SK-N-SH (cell line): ENCODE measurements around the gene PIAS3. TPM values are rescaled to one million over a fixed set of nuclear protein-coding genes. Genes with fewer than 3 reads are reported as not detected.

Experiments
- CTCF ChIA-PET: fragments of 300-600, 350-600 bp; formaldehyde crosslinking; extraction: SDS; loops from one replicate; lab custom pipeline; 2021; lab: Yijun Ruan, JAX
- POLR2A ChIA-PET: fragments of 350-600 bp; sonication (Branson Sonifier 250); formaldehyde crosslinking; extraction: SDS; loops from one replicate; lab custom pipeline; 2020; ENCODE audit warnings: antibody characterized with exemption, inconsistent platforms; lab: Yijun Ruan, JAX
- DNase-seq: peaks from one replicate; pipeline ENCODE4 v3.0.0; 2012
- H2AFZ ChIP-seq: fragments of 200-600 bp; sonication (generic); 2 replicates; pipeline ENCODE4 v1.8.1; 2016; ENCODE audit warnings: antibody characterized with exemption, mild to moderate bottlenecking, low read depth
- H3F3A ChIP-seq: fragments of 200-600 bp; sonication (generic); replicated peaks from 2 replicates; pipeline ENCODE3; 2016; ENCODE audit warnings: antibody characterized with exemption, mild to moderate bottlenecking; ENCODE audit not compliant: insufficient read depth
- H3K27ac ChIP-seq, 2 experiments: fragments of 200-500 bp in 1 of 2; fragments of 200-600 bp in 1 of 2; sonication (Bioruptor generic) in 1 of 2; sonication (generic), shearing (Covaris generic) in 1 of 2; 2 replicates each; pipeline versions ENCODE4 v1.5.1 to v1.6.1; 2014 to 2016; ENCODE audit warnings: low read depth in 2 of 2, inconsistent platforms in 1 of 2, low read length in 1 of 2, mild to moderate bottlenecking in 1 of 2, mixed read lengths in 1 of 2
- H3K27me3 ChIP-seq: fragments of 200-600 bp; sonication (generic), shearing (Covaris generic); 2 replicates; pipeline ENCODE4 v1.6.1; 2016; ENCODE audit warnings: mixed run types; ENCODE audit not compliant: insufficient read depth
- H3K36me3 ChIP-seq, 2 experiments: fragments of 200-500 bp in 1 of 2; fragments of 200-600 bp in 1 of 2; sonication (Bioruptor generic) in 1 of 2; sonication (generic) in 1 of 2; replicated peaks in 1 of 2; 2 replicates each; pipeline versions ENCODE3 to v1.5.1; 2014 to 2016; ENCODE audit warnings: low read length in 1 of 2, mild to moderate bottlenecking in 1 of 2; ENCODE audit not compliant: insufficient read depth in 2 of 2, control insufficient read depth in 1 of 2
- H3K4me1 ChIP-seq, 2 experiments: fragments of 200-500 bp in 1 of 2; fragments of 200-600 bp in 1 of 2; sonication (Bioruptor generic) in 1 of 2; sonication (generic), shearing (Covaris generic) in 1 of 2; 2 replicates each; pipeline versions ENCODE4 v1.5.1 to v1.6.1; 2014 to 2016; ENCODE audit warnings: low read depth in 1 of 2, low read length in 1 of 2, mixed run types in 1 of 2; ENCODE audit not compliant: insufficient read depth in 2 of 2, control insufficient read depth in 1 of 2
- H3K4me2 ChIP-seq: fragments of 200-600 bp; sonication (generic), shearing (Covaris generic); 2 replicates; pipeline ENCODE4 v1.6.1; 2017; ENCODE audit warnings: mixed run types
- H3K4me3 ChIP-seq, 2 experiments: fragments of 200-500 bp in 1 of 2; fragments of 200-600 bp in 1 of 2; sonication (Bioruptor generic) in 1 of 2; sonication (generic), shearing (Covaris generic) in 1 of 2; 2 replicates each; pipeline versions ENCODE4 v1.5.1 to v1.8.1; 2014 to 2016; ENCODE audit warnings: low read depth in 2 of 2, inconsistent platforms in 1 of 2, low read length in 1 of 2, mild to moderate bottlenecking in 1 of 2, mixed read lengths in 1 of 2, moderate library complexity in 1 of 2
- H3K79me2 ChIP-seq: fragments of 200-600 bp; sonication (generic); 2 replicates; pipeline ENCODE4 v1.8.1; 2017; ENCODE audit warnings: mild to moderate bottlenecking; ENCODE audit not compliant: insufficient read depth
- H3K9ac ChIP-seq: fragments of 200-600 bp; sonication (generic); 2 replicates; pipeline ENCODE4 v1.6.1; 2017; ENCODE audit warnings: mixed run types
- H3K9me2 ChIP-seq: fragments of 200-600 bp; sonication (generic); 2 replicates; pipeline ENCODE4 v1.6.1; 2017; ENCODE audit warnings: mixed run types
- H3K9me3 ChIP-seq: fragments of 200-600 bp; sonication (generic); 2 replicates; pipeline ENCODE4 v1.6.1; 2017; ENCODE audit warnings: mixed run types, mild to moderate bottlenecking, moderate library complexity
- H4K20me1 ChIP-seq: fragments of 200-600 bp; sonication (generic); 2 replicates; pipeline ENCODE4 v1.6.1; 2017; ENCODE audit warnings: mild to moderate bottlenecking, mixed run types; ENCODE audit not compliant: insufficient read depth
- CHD2 ChIP-seq: fragments of 150-350 bp; IDR thresholded peaks from 2 replicates; pipeline ENCODE4 v1.6.1; 2018; ENCODE audit warnings: low read length; ENCODE audit not compliant: partially characterized antibody
- CTCF ChIP-seq: fragments of 200-600 bp; sonication (generic); IDR thresholded peaks from 2 replicates; pipeline ENCODE4 v1.6.1; 2017; ENCODE audit warnings: antibody characterized with exemption, mild to moderate bottlenecking, moderate library complexity
- ELF1 ChIP-seq: IDR thresholded peaks from 2 replicates; pipeline ENCODE4 v1.4.0; 2012
- EZH2phosphoT487 ChIP-seq: fragments of 200-600 bp; sonication (generic); IDR thresholded peaks from 2 replicates; pipeline ENCODE4 v1.6.1; 2017; ENCODE audit warnings: low read depth, mixed run types, mild to moderate bottlenecking, antibody characterized with exemption, moderate library complexity, borderline replicate concordance
- FOSL2 ChIP-seq: IDR thresholded peaks from 2 replicates; pipeline ENCODE4 v1.4.0; 2012; ENCODE audit warnings: low read depth, mild to moderate bottlenecking, moderate library complexity, borderline replicate concordance
- FOXJ3 ChIP-seq: sonication (generic); formaldehyde crosslinking; IDR thresholded peaks from 2 replicates; pipeline ENCODE4 v1.5.1; 2020; ENCODE audit warnings: mild to moderate bottlenecking, missing genetic modification reagents
- GABPA ChIP-seq: IDR thresholded peaks from 2 replicates; pipeline ENCODE4 v1.4.0; 2012; ENCODE audit warnings: low read depth, mild to moderate bottlenecking
- IRF3 ChIP-seq: fragments of 150-350 bp; IDR thresholded peaks from 2 replicates; pipeline ENCODE4 v1.6.1; 2016; ENCODE audit warnings: mild to moderate bottlenecking, low read depth, low read length
- MAX ChIP-seq: IDR thresholded peaks from 2 replicates; pipeline ENCODE4 v1.4.0; 2012; ENCODE audit warnings: low read depth
- MEF2A ChIP-seq: IDR thresholded peaks from 2 replicates; pipeline ENCODE4 v1.4.0; 2012; ENCODE audit warnings: low read depth, borderline replicate concordance
- NFIC ChIP-seq: IDR thresholded peaks from 2 replicates; pipeline ENCODE4 v1.4.0; 2012; ENCODE audit warnings: borderline replicate concordance
- NRF1 ChIP-seq: IDR thresholded peaks from 2 replicates; pipeline ENCODE4 v1.6.1; 2012; ENCODE audit warnings: low read depth, mild to moderate bottlenecking, low read length
- PBX3 ChIP-seq: IDR thresholded peaks from 2 replicates; pipeline ENCODE4; 2012
- POLR2AphosphoS5 ChIP-seq: IDR thresholded peaks from 2 replicates; pipeline ENCODE4 v1.6.1; 2012; ENCODE audit warnings: low read depth, low read length
- RAD21 ChIP-seq: IDR thresholded peaks from 2 replicates; pipeline ENCODE4 v1.6.1; 2012; ENCODE audit warnings: mild to moderate bottlenecking, low read length
- RCOR1 ChIP-seq: fragments of 150-350 bp; IDR thresholded peaks from 2 replicates; pipeline ENCODE4 v1.6.1; 2017; ENCODE audit warnings: antibody characterized with exemption, low read length
- REST ChIP-seq: IDR thresholded peaks from 2 replicates; pipeline ENCODE4 v1.6.1; 2012; ENCODE audit warnings: mild to moderate bottlenecking, low read depth, low read length, moderate library complexity
- SIN3A ChIP-seq: IDR thresholded peaks from 2 replicates; pipeline ENCODE4 v1.6.1; 2012; ENCODE audit warnings: low read depth, mild to moderate bottlenecking, low read length, moderate library complexity, borderline replicate concordance
- SMC3 ChIP-seq: IDR thresholded peaks from 2 replicates; pipeline ENCODE4 v1.6.1; 2012; ENCODE audit warnings: low read depth, low read length, improper control_type of control experiment
- USF2 ChIP-seq: fragments of 150-350 bp; IDR thresholded peaks from 2 replicates; pipeline ENCODE4 v1.6.1; 2017; ENCODE audit warnings: antibody characterized with exemption, low read length, low read depth, borderline replicate concordance
- WGBS: methylation state at CpG from one replicate; pipeline ENCODE4 v1.1.6; 2017; ENCODE audit warnings: low lambda C conversion rate; 5-methylcytosine and 5-hydroxymethylcytosine counted together
- polyA plus RNA-seq, 3 experiments: library from polyadenylated mRNA; depleted of rRNA; stranded (reverse); fragments of >200 nt; gene quantifications; 2 replicates each; pipeline ENCODE4 v1.2.3, GENCODE V29; 2012

The PIAS3 gene
- polyA plus RNA-seq, 1 of the 3 experiments (the other 2 are of a cell fraction) = 35.5 TPM

- Histone ChIP-seq H3K27ac (no peak overlapping the region), H3K9ac (no peak overlapping the region), H4K20me1 (no peaks in the 10 kb centered on the region), H3K36me3 (peaks cover 43% of the 10 kb centered on the region in 2 experiments), H3K4me1 (peaks cover 3 to 14% of the 10 kb centered on the region in 2 experiments; a peak in 2 of 4 replicates), H2AFZ (no peak overlapping the region), H3F3A (peaks cover 45% of the 10 kb centered on the region), H3K9me3 (no peaks in the 10 kb centered on the region), H3K9me2 (no peaks in the 10 kb centered on the region), H3K27me3 (no peaks in the 10 kb centered on the region), H3K79me2 (no peaks in the 10 kb centered on the region), H3K4me2 (no peak overlapping the region), H3K4me3 (no peak overlapping the region)
- WGBS = 100% methylated on average over 3 of the region's 3 CpGs
- CTCF ChIA-PET = interaction anchor here (0.6 to 5.7 kb wide), 9 partner anchors 10 to 165 kb away, joined by 3 to 162 read pairs (median 7); partner anchors contain the start of genes PIAS3, POLR3C and RNF115
- TF ChIP-seq NRF1 = no peak
- no peak for TF ChIP-seq ELF1
- no peak for TF ChIP-seq PBX3
- TF ChIP-seq MAX = no peak
- no peak for TF ChIP-seq POLR2AphosphoS5
- TF ChIP-seq RAD21 = no peak
- TF ChIP-seq NFIC = no peak
- TF ChIP-seq IRF3 = no peak
- TF ChIP-seq RCOR1 = no peak
- TF ChIP-seq GABPA = no peak
- TF ChIP-seq SIN3A = no peak
- TF ChIP-seq CTCF = no peak
- no peak for TF ChIP-seq MEF2A
- TF ChIP-seq SMC3 = no peak
- no peak for TF ChIP-seq REST
- TF ChIP-seq USF2 = no peak
- no peak for TF ChIP-seq CHD2
- TF ChIP-seq FOXJ3 (CRISPR knock-in tag) = no peak
- no peak for TF ChIP-seq FOSL2
- no peak for TF ChIP-seq EZH2phosphoT487
- POLR2A ChIA-PET = interaction anchor here (1.0 to 5.6 kb wide), 2 partner anchors 10 to 24 kb away, joined by 3 to 66 read pairs; partner anchors contain the start of genes PIAS3, POLR3C and RNF115
- no peak for DNase-seq
Observed at GRCh38 chr1:145847827-145848226, 11.1 kb downstream of the PIAS3 start.
